Transverse colon (tissue), 4 donors: ENCODE measurements around the gene CHST15.

Experiments used
- EP300 ChIP-seq: sonication (generic); formaldehyde crosslinking; IDR thresholded peaks from one replicate; pipeline ENCODE4 v1.6.1; 2017; ENCODE audit warnings: antibody characterized with exemption, low read depth
- POLR2A ChIP-seq: fragments of 450-650 bp; IDR thresholded peaks from one replicate; pipeline ENCODE4 v1.6.1; 2016; ENCODE audit warnings: antibody characterized with exemption, mild to moderate bottlenecking, moderate library complexity
- POLR2AphosphoS5 ChIP-seq, 3 donors: sonication (generic); formaldehyde crosslinking; IDR thresholded peaks; one replicate each; pipeline ENCODE4 v1.6.1; 2016; ENCODE audit warnings: antibody characterized with exemption in 3 of 3
- TF ChIP-seq, protein P1 (sequence below), 5 experiments: fragments of 200-600 bp in 3 of 5; fragments of 450-650 bp in 2 of 5; sonication (generic) in 3 of 5; IDR thresholded peaks; 1 replicate in 2 of 5; 2 replicates in 3 of 5; pipeline ENCODE4 v1.5.1; 2016 to 2017; ENCODE audit warnings: antibody characterized with exemption in 5 of 5, inconsistent platforms in 3 of 5, mild to moderate bottlenecking in 2 of 5, moderate library complexity in 1 of 5

DNA sequence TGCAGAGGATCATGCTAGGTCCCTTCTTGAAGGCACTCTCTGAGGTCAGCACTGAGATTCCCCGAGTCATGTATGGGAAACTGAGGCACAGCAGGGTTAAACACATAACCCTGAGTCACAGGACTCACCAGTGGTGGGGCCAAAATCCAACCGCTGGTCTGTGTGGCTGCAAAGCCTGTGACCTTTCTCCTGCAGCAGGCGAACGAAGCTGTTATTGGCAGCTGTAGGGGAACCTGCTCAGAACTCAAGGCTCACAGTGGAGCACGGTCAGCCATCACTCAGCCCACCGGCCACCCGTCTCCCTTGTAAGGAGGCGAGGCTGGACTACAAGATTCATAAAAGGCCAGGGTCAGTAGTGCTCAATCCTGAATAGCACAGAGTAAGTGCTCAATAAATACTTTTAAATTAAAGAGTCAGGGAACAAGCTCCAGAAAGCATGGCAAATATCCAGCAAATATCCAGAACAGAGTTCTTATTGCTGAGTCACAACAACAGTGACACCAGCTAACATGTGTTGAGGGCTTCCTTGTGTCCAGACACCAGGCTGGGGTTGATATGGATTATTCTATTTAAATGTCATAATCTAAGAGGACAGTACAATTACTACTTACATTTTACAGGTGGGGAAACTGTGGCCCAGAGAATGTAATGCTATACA is 34.9 kb downstream of the CHST15 start:
- TF ChIP-seq, protein P1, sequence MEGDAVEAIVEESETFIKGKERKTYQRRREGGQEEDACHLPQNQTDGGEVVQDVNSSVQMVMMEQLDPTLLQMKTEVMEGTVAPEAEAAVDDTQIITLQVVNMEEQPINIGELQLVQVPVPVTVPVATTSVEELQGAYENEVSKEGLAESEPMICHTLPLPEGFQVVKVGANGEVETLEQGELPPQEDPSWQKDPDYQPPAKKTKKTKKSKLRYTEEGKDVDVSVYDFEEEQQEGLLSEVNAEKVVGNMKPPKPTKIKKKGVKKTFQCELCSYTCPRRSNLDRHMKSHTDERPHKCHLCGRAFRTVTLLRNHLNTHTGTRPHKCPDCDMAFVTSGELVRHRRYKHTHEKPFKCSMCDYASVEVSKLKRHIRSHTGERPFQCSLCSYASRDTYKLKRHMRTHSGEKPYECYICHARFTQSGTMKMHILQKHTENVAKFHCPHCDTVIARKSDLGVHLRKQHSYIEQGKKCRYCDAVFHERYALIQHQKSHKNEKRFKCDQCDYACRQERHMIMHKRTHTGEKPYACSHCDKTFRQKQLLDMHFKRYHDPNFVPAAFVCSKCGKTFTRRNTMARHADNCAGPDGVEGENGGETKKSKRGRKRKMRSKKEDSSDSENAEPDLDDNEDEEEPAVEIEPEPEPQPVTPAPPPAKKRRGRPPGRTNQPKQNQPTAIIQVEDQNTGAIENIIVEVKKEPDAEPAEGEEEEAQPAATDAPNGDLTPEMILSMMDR (IDR thresholded peaks at IDR 0.05), result no peak
- TF ChIP-seq POLR2AphosphoS5 (IDR thresholded peaks at IDR 0.05), result no peak
- TF ChIP-seq POLR2A, result no peak
- no peak for TF ChIP-seq EP300
